ENCODE data around the gene EHF. TPM values are rescaled to one million over a fixed set of nuclear protein-coding genes. Genes with fewer than 3 reads are reported as not detected.
"Not testable (repeated sequence)": the region's sequence is repeated elsewhere in the genome, so short reads cannot be mapped to it uniquely, and the experiment has no call there.

Gene EHF
- total and polyA plus RNA-seq, 9 donors = 0.06 to 102 (median 5.9) TPM; not detected in 1

DNA sequence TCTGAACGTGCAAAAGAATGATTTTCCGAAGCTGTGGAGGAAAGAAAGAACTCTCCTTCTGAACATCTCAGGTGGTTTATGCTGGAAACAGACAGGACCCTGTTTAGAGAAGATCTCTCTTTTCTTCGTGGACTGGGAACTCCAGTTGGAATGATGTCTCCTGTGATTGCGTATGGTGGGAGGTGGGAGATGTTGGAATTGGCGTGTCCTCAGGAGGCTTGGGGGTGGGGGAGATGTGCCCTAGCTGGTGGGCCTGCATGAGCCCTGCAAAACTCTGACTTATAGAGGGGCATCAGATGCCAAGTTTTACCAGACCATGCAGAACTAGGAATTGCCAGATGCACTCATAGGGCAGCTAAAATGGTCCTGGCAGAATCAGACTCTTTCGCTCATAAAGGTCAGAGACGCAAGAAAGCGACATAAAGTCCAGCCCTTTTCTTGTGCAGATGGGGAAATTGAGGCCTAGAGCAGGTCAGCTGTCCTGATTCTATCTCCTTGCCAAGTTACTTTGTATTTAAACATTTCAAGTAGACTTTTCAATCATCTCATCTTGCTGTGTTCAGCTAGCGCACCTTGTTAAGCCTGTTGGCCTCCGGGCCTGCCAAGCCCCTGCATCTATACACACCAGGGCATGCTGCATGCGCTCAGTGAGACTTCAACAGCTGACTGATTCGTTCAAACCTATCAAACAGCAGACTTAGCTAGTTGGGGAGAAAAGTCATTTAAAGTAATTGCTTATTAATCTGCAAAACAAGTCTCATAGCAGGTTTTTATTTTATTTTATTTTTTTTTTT, 34.2 kb upstream of the EHF start:
- DNase-seq = no peak
- TF ChIP-seq EP300 (IDR thresholded peaks at IDR 0.05) (no peak), POLR2A (IDR thresholded peaks at IDR 0.05) (no peak)
- TF ChIP-seq, protein P1, sequence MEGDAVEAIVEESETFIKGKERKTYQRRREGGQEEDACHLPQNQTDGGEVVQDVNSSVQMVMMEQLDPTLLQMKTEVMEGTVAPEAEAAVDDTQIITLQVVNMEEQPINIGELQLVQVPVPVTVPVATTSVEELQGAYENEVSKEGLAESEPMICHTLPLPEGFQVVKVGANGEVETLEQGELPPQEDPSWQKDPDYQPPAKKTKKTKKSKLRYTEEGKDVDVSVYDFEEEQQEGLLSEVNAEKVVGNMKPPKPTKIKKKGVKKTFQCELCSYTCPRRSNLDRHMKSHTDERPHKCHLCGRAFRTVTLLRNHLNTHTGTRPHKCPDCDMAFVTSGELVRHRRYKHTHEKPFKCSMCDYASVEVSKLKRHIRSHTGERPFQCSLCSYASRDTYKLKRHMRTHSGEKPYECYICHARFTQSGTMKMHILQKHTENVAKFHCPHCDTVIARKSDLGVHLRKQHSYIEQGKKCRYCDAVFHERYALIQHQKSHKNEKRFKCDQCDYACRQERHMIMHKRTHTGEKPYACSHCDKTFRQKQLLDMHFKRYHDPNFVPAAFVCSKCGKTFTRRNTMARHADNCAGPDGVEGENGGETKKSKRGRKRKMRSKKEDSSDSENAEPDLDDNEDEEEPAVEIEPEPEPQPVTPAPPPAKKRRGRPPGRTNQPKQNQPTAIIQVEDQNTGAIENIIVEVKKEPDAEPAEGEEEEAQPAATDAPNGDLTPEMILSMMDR (IDR thresholded peaks at IDR 0.05) = no peak
- H3K9me3 ChIP-seq = no peaks in the 10 kb centered on the region
- no peak overlapping the region for H3K4me3 ChIP-seq
- H3K27ac ChIP-seq = no peak overlapping the region
- intact Hi-C loops (cut with DNase I) = loop anchor here in 2 of 4 donors (2.0 to 5.0 kb wide), 2 partner anchors 806 kb away; no protein-coding TSS in a partner anchor
- no peaks in the 10 kb centered on the region for H3K4me1 ChIP-seq (ENCODE audit: insufficient read depth)
- no peaks in the 10 kb centered on the region for H3K36me3 ChIP-seq
- no peaks in the 10 kb centered on the region for H3K27me3 ChIP-seq
- WGBS, 3 donors = 46 to 51% (median 49%) methylated on average over 12 of the region's 12 CpGs

DNA sequence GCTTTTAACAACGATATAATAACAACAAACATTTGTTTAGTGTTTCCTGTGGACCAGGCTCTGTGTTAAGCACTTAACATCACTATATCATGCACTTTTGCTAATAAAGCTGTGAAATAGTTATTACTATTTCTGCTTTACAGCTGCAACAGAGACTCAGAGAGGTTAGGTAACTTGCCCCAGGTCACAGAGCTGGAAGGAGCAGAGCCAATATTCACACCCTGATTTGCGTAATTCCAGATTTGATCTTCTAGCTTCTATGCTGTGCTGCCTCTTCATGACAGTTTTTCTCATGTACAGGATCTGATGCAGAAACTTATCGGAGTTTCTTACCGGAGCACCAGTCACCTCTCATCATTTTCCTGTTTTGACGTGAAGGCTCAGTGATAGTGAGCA, 33.6 kb upstream of the EHF start:
- Histone ChIP-seq H3K9me3 (no peaks in the 10 kb centered on the region), H3K4me3 (no peak overlapping the region), H3K27me3 (no peaks in the 10 kb centered on the region), H3K27ac (no peak overlapping the region), H3K4me1 (ENCODE audit: insufficient read depth) (no peaks in the 10 kb centered on the region), H3K36me3 (no peaks in the 10 kb centered on the region)
- intact Hi-C loops (cut with DNase I) = loop anchor here in 2 of 4 donors (2.0 to 5.0 kb wide), 2 partner anchors 805 to 806 kb away; no protein-coding TSS in a partner anchor
- TF ChIP-seq, protein P1 (IDR thresholded peaks at IDR 0.05) = no peak
- TF ChIP-seq POLR2A (IDR thresholded peaks at IDR 0.05) = no peak
- no peak for TF ChIP-seq EP300 (IDR thresholded peaks at IDR 0.05)
- 63 to 71% (median 69%) methylated on average over 5 of the region's 5 CpGs for WGBS, 3 donors
- DNase-seq = no peak

DNA sequence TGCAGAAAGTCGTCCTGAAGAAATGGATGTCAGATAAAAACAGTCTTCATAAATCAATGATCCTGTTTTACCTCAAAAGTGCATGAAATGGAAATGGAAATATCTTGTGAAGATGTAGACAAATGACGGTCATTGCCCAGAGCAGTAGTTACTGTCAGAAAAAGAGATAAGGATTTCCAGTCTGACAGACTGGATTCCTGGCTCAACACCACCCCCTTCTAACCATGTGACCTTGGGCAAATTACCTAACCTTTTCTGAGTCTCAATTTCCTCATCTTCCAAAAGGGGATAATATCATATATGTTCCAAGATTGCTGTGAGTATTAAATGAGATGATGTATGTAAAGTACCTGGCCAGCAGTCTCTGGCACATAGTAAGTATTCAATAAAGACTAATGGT, 32.9 kb upstream of the EHF start:
- intact Hi-C loops (cut with DNase I) = loop anchor here in 1 of 4 donors (5.0 kb wide), 1 partner anchor 804 kb away; no protein-coding TSS in a partner anchor
- H3K36me3 ChIP-seq = no peaks in the 10 kb centered on the region
- no peak for TF ChIP-seq POLR2A (IDR thresholded peaks at IDR 0.05)
- TF ChIP-seq EP300 (IDR thresholded peaks at IDR 0.05) = no peak
- TF ChIP-seq, protein P1 (IDR thresholded peaks at IDR 0.05) = no peak
- WGBS, 3 donors = 33 to 48% (median 36%) methylated on average over 2 of the region's 2 CpGs
- H3K27ac ChIP-seq = no peak overlapping the region
- H3K27me3 ChIP-seq = no peaks in the 10 kb centered on the region
- DNase-seq = no peak
- H3K4me1 ChIP-seq (ENCODE audit: insufficient read depth) = no peaks in the 10 kb centered on the region
- no peaks in the 10 kb centered on the region for H3K9me3 ChIP-seq
- no peak overlapping the region for H3K4me3 ChIP-seq

DNA sequence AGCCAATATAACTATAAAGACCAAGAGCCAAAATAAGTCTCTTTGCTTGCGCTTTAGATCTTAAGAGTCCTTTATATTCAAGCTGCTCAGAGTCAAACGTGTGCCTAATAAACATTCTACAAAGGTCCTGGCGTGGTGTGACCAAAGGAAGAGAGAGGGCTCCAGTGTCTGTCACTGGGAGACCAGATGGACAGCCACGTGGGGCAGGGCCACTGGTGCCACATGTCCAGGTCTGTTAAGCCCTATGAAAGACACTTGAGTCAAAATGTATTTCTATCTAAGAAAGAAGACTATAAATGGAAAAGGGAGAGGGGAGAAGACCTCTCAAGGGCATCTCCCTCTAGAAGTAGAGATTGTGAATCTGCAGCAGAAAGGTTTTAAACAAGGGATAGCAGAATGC, 32.2 kb upstream of the EHF start:
- intact Hi-C loops (cut with DNase I) = loop anchor here in 1 of 4 donors (5.0 kb wide), 1 partner anchor 804 kb away; no protein-coding TSS in a partner anchor
- 63 to 84% (median 71%) methylated on average over 4 of the region's 4 CpGs for WGBS, 3 donors

DNA sequence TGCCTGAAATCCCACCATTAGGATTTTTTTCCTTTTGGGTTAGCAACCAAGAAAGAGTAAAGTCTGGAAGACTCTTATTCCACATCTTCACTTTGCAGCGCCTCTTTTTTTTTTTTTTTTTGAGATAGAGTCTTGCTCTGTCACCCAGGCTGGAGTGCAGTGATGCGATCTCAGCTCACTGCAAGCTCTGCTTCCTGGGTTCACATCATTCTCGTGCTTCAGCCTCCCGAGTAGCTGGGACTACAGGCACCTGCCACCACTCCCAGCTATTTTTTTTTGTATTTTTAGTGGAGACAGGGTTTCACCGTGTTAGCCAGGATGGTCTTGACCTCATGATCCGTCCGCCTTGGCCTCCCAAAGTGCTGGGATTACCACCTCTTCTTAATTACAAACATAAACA, 31.7 kb upstream of the EHF start:
- DNase-seq; H3K36me3 ChIP-seq; H3K27me3 ChIP-seq; H3K4me1 ChIP-seq (ENCODE audit: insufficient read depth); H3K4me3 ChIP-seq; H3K9me3 ChIP-seq; H3K27ac ChIP-seq: not testable (repeated sequence)
- WGBS, 3 donors = 67 to 75% (median 69%) methylated on average over 7 of the region's 7 CpGs
- intact Hi-C loops (cut with DNase I) = loop anchor here in 1 of 4 donors (5.0 kb wide), 1 partner anchor 803 kb away; no protein-coding TSS in a partner anchor

More for the DNA sequence above, 32.2 kb upstream of the EHF start:
- Histone ChIP-seq H3K4me3 (no peak overlapping the region), H3K9me3 (no peaks in the 10 kb centered on the region), H3K4me1 (ENCODE audit: insufficient read depth) (no peaks in the 10 kb centered on the region), H3K27me3 (no peaks in the 10 kb centered on the region), H3K36me3 (no peaks in the 10 kb centered on the region), H3K27ac (no peak overlapping the region)
- DNase-seq = no peak
- no peak for TF ChIP-seq POLR2A (IDR thresholded peaks at IDR 0.05)
- no peak for TF ChIP-seq EP300 (IDR thresholded peaks at IDR 0.05)
- TF ChIP-seq, protein P1 (IDR thresholded peaks at IDR 0.05) = no peak

Measured in ovary (tissue), 9 donors.